ENCODE data around the gene GPRIN2. TPM values are rescaled to one million over a fixed set of nuclear protein-coding genes. Genes with fewer than 3 reads are reported as not detected.

The GPRIN2 gene
- total and polyA plus RNA-seq, 2 of the 8 experiments (the other 6 are each of a cell fraction or from before 2014, with no cell fraction given): 14.3 to 18.6 TPM

DNA sequence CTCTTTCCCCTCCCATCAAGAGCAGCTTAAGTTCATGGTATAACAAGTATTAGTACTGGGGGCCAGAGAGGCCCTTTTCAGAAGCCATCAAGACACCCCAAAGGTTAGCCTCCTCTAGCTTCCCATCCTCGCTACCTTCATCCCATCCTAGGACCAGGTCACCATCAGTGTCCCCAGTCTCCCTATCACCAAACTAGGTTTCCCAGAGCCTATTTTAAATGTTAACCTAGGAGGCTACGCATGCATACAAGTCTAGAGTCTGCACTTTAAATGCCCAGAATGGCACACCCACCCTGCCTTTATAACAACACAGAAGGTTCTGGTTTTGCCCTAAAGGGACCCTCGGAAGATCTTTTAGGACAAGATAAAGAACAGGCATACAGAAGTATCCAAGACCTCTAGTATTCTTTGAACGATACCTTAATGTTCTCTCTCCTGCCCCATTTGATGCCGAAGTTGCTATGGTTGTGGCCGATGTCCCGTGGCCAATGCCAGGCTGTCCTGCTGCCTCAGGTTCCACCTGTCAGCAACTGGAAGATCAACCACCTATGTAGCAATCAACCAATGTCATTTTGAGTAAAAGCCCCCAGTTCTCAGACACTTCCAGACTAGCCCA lies 2.2 kb downstream of the GPRIN2 start:
- Histone ChIP-seq H3K4me3 (ENCODE audit: extremely low read depth in 1 of 4, insufficient read depth in 2 of 4, low read depth in 3 of 4, low read length in 4 of 4) (no peak overlapping the region), H3K4ac (replicated peaks; ENCODE audit: insufficient read length, low read depth, low read length) (no peak overlapping the region), H2BK120ac (replicated peaks; ENCODE audit: low read depth, low read length) (no peak overlapping the region), H2AFZ (ENCODE audit: low read length) (no peak overlapping the region), H3K27me3 (replicated peaks in 1 of 4; ENCODE audit: control insufficient read depth in 3 of 4, extremely low read depth in 1 of 4, insufficient read depth in 3 of 4, low read length in 3 of 4) (peaks cover 0 to 14% (median 9%) of the 10 kb centered on the region in 4 experiments; a peak in 4 of 7 replicates), H4K5ac (ENCODE audit: insufficient read length, low read depth, low read length) (no peak overlapping the region), H3K9me3 (ENCODE audit: insufficient read depth in 2 of 2, low read depth in 1 of 2, low read length in 1 of 2) (no peaks in the 10 kb centered on the region), H3K4me1 (replicated peaks in 1 of 4; ENCODE audit: control insufficient read depth in 3 of 4, insufficient read depth in 4 of 4, low read length in 3 of 4) (peaks cover 5 to 19% (median 15%) of the 10 kb centered on the region in 4 experiments), H3K23me2 (ENCODE audit: low read depth, low read length) (peaks cover 17% of the 10 kb centered on the region), H3K27ac (ENCODE audit: low read depth, low read length) (no peak overlapping the region), H3K79me2 (ENCODE audit: control insufficient read depth in 1 of 2, insufficient read depth in 2 of 2, low read length in 2 of 2) (no peaks in the 10 kb centered on the region), H3K23ac (ENCODE audit: insufficient read length) (no peak overlapping the region), H3K36me3 (ENCODE audit: control insufficient read depth in 2 of 4, insufficient read depth in 4 of 4, low read length in 3 of 4) (peaks cover 14 to 39% (median 16%) of the 10 kb centered on the region in 4 experiments; a peak in 7 of 8 replicates), H3K9ac (replicated peaks in 1 of 4; ENCODE audit: extremely low read depth in 1 of 4, low read depth in 3 of 4, low read length in 3 of 4) (no peak overlapping the region), H3K14ac (ENCODE audit: insufficient read length) (no peak overlapping the region), H4K91ac (replicated peaks; ENCODE audit: insufficient read length, low read length) (no peak overlapping the region), H2BK12ac (ENCODE audit: low read depth, low read length) (no peak overlapping the region), H2BK20ac (ENCODE audit: low read length) (no peak overlapping the region), H4K8ac (ENCODE audit: extremely low read depth, insufficient read depth, low read length) (no peak overlapping the region; the same call in 1 of the 2 replicates), H2AK5ac (ENCODE audit: low read depth, low read length) (no peak overlapping the region), H3K18ac (ENCODE audit: extremely low read depth, low read length) (no peak overlapping the region), H3K4me2 (ENCODE audit: insufficient read depth in 1 of 2, low read depth in 2 of 2, low read length in 2 of 2) (no peak overlapping the region; a peak in 1 of 4 replicates), H3K56ac (replicated peaks; ENCODE audit: insufficient read length, low read depth, low read length) (no peak overlapping the region), H3K79me1 (ENCODE audit: low read depth, low read length) (peaks cover 11% of the 10 kb centered on the region; the same call in 1 of the 2 replicates), H2BK15ac (ENCODE audit: low read length) (no peak overlapping the region), H4K20me1 (replicated peaks in 1 of 2; ENCODE audit: control insufficient read depth in 1 of 2, insufficient read depth in 2 of 2, low read length in 2 of 2) (peaks cover 5 to 23% of the 10 kb centered on the region in 2 experiments), H2BK5ac (ENCODE audit: low read depth, low read length) (no peak overlapping the region)
- TF ChIP-seq CBX8 (IDR thresholded peaks at IDR 0.05; ENCODE audit: borderline replicate concordance, low read depth, low read length) (no peak), CBX5 (IDR thresholded peaks at IDR 0.05; ENCODE audit: low read depth, low read length) (no peak), SIRT6 (IDR thresholded peaks at IDR 0.05; ENCODE audit: low read length) (no peak), BCL11A (IDR thresholded peaks at IDR 0.05; ENCODE audit: low read depth in 2 of 2, low read length in 2 of 2) (no peak), CEBPB (IDR thresholded peaks at IDR 0.05; ENCODE audit: low read depth, low read length) (no peak)
- ChIA-PET POLR2A (ENCODE audit: partially characterized antibody) (interaction anchor here (1.2 to 5.2 kb wide), 3 partner anchors 10 to 26 kb away, joined by 3 to 44 read pairs (median 5); no protein-coding TSS in a partner anchor), CTCF (ENCODE audit: partially characterized antibody) (interaction anchor here (1.3 to 5.7 kb wide), 4 partner anchors 9 to 326 kb away, joined by 3 to 65 read pairs (median 6); no protein-coding TSS in a partner anchor)
- WGBS, 2 experiments (ENCODE audit: extremely low coverage in 1 of 2, insufficient coverage in 1 of 2, insufficient read length in 1 of 2, insufficient replicate concordance in 2 of 2, low coverage in 1 of 2, low lambda C conversion rate in 2 of 2, missing lambda C conversion rate in 1 of 2): 86% methylated on average over 7 of the region's 7 CpGs; no CpG with 5 or more reads in 1 of the 2 experiments
- DNase-seq (ENCODE audit: low read depth in 1 of 2, low spot score in 2 of 2) (no peak), FAIRE-seq (no peak)
